ENCODE data around the gene DOCK3.
"Not testable (repeated sequence)": the region's sequence is repeated elsewhere in the genome, so short reads cannot be mapped to it uniquely, and the experiment has no call there.

The DOCK3 gene

GRCh38 chr3:51106242-51106876 lies 431.6 kb downstream of the DOCK3 start:
- DNase-seq (ENCODE audit: low read depth), result no peak

GRCh38 chr3:51110586-51110985 lies 435.9 kb downstream of the DOCK3 start:
- no peak for DNase-seq (ENCODE audit: low read depth)

GRCh38 chr3:51122944-51123343 lies 448.2 kb downstream of the DOCK3 start:
- no peak for DNase-seq (ENCODE audit: low read depth)

GRCh38 chr3:51123531-51123930 lies 448.8 kb downstream of the DOCK3 start:
- DNase-seq (ENCODE audit: low read depth), result no peak

GRCh38 chr3:51131607-51132006 lies 456.9 kb downstream of the DOCK3 start:
- not testable (repeated sequence) for DNase-seq (ENCODE audit: low read depth)

GRCh38 chr3:51137715-51138114 lies 463.0 kb downstream of the DOCK3 start:
- no peak for DNase-seq (ENCODE audit: low read depth)

GRCh38 chr3:51139616-51140015 lies 464.9 kb downstream of the DOCK3 start:
- DNase-seq (ENCODE audit: low read depth), result no peak

- no peak for DNase-seq (ENCODE audit: low read depth)
These were observed 466.8 kb downstream of the DOCK3 start for GRCh38 chr3:51141573-51141972.

GRCh38 chr3:51145811-51146585 lies 471.3 kb downstream of the DOCK3 start:
- no peak for DNase-seq (ENCODE audit: low read depth)

GRCh38 chr3:51146781-51147180 lies 472.1 kb downstream of the DOCK3 start:
- no peak for DNase-seq (ENCODE audit: low read depth)

GRCh38 chr3:51156147-51156546 lies 481.4 kb downstream of the DOCK3 start:
- DNase-seq (ENCODE audit: low read depth), result no peak

- DNase-seq (ENCODE audit: low read depth), result peak; percentile 4
These were observed 488.3 kb downstream of the DOCK3 start for GRCh38 chr3:51163051-51163450.

GRCh38 chr3:51173518-51174271 lies 499.0 kb downstream of the DOCK3 start:
- DNase-seq (ENCODE audit: low read depth), result no peak

- DNase-seq (ENCODE audit: low read depth), result no peak
These were observed 502.2 kb downstream of the DOCK3 start for GRCh38 chr3:51176923-51177322.

GRCh38 chr3:51186446-51186845 lies 511.7 kb downstream of the DOCK3 start:
- not testable (repeated sequence) for DNase-seq (ENCODE audit: low read depth)

GRCh38 chr3:51190199-51190598 lies 515.5 kb downstream of the DOCK3 start:
- no peak for DNase-seq (ENCODE audit: low read depth)

GRCh38 chr3:51190827-51191226 lies 516.1 kb downstream of the DOCK3 start:
- no peak for DNase-seq (ENCODE audit: low read depth)

GRCh38 chr3:51191768-51192167 lies 517.0 kb downstream of the DOCK3 start:
- DNase-seq (ENCODE audit: low read depth), result no peak

GRCh38 chr3:51198477-51198876 lies 523.8 kb downstream of the DOCK3 start:
- peak; percentile 1 for DNase-seq (ENCODE audit: low read depth)

- not testable (repeated sequence) for DNase-seq (ENCODE audit: low read depth)
These were observed 524.6 kb downstream of the DOCK3 start for GRCh38 chr3:51199296-51199695.

- DNase-seq (ENCODE audit: low read depth), result no peak
These were observed 541.6 kb downstream of the DOCK3 start for GRCh38 chr3:51216291-51216690.

- DNase-seq (ENCODE audit: low read depth), result no peak
These were observed 547.2 kb downstream of the DOCK3 start for GRCh38 chr3:51221959-51222358.

- DNase-seq (ENCODE audit: low read depth), result no peak
These were observed 549.6 kb downstream of the DOCK3 start for GRCh38 chr3:51224283-51224682.
